CD4-positive, alpha-beta T cell treated with Interleukin-2 at 100 ng/mL for 4 hours (primary cell): ENCODE results near the gene GNAO1.

Source experiments
- DNase-seq: peaks from one replicate; pipeline ENCODE4 v3.0.0-alpha.2; 2020; ENCODE audit warnings: low spot score

The GNAO1 gene

DNA sequence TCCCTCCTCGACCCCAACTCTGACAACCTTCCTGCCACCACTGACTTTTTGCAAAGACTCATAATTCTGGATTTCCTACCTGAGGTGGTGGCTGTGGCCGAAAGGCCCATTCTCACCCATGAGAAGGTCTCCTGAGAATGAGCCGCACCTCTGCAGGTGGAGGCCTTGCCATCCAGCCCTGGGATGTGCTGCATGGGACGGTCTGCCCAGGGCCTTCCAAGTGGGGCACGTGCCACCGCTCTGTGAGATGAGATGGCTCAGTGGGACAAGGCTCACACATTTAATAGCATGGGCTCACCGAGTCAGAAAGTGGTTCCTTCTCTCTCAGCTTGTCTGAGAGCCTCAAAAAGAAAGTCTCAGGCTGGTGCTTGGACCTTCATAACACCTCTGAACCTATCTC, 121.3 kb downstream of the GNAO1 start:
- no peak for DNase-seq

DNA sequence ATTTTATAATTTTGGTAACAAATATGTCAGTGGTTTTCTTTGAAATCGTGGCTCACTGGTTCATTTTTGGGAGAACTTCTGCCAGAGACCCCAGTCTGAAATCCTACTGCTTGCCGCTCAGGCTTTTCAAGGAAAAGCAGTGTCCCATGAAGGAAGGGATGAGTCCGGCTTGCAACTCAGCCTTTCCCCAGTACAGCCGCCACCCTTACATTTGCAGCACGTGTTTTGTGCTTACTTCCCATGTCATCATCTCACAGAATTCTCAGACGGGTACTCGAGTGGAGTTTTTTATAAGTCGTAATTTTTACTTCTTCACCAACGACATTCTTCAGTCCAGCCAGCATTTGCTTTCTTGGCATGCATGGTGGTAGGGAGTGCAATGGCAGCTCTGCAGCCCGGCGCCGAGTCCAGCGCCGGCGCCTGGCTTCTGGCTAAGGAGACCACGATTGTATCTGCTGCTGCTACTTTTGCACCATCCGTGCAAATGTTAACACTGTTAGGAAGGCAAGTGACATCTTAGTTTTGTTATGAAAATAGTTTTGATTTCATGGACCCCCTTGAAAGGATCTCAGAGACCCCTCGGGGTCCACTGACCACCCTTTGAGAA, 123.1 kb downstream of the GNAO1 start:
- DNase-seq, result no peak

DNA sequence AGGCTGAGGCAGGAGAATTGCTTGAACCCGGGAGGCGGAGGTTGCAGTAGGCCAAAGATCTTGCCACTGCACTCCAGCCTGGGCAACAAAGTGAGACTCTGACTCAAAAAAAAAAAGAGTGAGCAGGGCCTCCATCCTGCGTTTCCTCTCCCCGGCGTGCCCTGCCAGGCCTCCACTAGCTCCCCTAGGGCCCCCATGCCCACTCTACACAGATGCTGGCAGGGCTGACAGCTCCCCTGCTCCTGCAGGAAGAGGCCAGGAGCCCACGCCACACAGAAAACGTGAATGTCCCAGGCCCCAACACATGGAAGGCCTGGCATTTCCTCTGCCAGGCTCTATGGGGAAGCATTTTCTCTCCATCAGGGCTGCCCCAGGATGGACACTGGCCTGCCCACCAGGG, 124.7 kb downstream of the GNAO1 start:
- DNase-seq, result no peak

DNA sequence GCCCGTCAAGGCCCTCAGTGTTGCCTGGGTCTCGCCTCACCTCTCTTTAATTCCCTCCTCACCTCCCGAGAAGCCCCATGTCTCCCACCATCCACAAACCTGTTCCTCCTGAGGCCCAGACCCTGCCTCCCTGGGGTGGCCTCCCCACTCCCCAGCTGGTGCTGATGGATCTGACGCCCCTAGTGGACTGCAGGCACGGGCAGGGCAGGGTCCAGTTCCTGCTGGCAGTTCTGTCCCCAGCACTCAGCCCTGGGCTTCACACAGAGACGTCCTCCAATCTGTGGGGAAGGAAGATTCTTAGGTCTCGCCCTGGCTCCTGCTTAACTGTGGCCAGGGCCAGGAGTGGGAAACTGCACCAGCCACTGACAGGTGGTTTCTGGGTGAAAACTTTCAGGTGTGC, 125.3 kb downstream of the GNAO1 start:
- no peak for DNase-seq

DNA sequence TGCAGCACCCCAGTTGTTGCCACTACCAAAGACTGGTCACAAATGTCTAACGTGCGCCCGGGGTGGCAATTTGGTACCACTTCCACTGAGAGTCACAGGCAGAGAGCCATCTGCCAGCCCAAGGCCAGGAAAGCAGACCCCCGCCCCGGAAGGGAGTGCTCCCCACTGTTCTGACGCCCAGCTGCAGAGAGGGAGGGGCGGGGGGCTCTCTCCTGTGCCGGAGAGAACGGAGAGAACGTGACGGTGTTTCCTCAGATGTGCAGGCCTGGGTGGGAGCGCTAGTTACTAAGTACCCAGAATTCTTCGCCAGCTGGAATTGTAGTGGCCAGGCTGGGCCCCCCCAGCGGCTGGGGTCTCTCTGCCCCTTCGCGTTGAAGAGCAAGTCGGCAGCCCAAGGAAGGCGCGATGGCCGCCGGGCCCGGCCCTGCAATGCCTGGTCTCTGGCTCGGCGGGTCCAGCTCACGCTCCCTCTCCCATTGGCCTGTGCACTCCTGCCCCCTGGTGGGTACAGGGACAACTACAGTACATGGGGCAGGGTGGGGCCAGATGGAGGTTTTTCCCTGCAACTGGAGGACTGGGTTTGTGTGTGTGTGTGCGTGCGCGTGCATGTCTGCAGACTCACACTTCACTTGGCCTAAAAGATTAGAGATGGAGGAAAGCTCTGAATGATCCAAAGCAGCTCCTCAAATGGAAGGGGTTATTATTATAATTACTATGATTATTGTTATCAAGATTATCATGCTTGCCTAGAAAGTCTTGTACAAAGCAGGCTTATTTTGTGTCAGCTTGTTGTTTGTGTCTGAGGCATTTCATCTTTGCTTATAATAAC, 126.9 kb downstream of the GNAO1 start:
- peak; percentile 81 for DNase-seq

DNA sequence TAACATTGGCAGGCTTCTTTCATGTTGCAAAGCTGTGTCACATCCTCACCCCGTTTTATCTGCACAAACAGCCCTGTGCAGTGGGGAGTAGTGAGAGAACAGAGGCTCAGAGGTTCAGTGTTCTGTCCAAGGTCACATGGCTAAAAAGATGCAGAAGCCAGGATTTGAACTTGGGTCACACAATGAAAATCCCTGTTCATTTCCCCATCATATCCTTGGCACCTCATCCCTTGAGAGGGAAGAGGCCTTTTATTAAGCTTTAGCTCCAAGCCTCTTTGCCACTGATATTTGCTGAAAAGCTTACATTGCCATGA, 127.5 kb downstream of the GNAO1 start:
- no peak for DNase-seq

DNA sequence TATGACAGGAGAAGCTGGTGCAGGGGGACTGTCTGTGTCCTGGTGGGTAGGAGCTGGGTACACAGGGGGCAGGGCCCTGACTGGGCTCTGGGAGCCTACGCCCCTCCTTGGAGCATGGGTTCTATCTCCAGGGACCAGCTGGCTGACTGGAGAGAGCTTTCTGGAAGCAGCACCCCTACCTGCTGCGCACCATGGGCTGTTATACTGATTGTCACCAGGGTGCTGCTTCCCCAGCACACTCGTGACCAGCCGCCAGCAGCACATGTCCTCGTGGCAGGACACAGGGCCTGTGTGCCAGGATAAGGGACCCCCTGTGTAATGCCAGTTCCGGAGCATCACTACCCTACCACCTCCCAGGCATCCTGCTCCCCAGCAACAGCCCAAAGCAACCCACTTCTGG, 128.1 kb downstream of the GNAO1 start:
- DNase-seq, result no peak

DNA sequence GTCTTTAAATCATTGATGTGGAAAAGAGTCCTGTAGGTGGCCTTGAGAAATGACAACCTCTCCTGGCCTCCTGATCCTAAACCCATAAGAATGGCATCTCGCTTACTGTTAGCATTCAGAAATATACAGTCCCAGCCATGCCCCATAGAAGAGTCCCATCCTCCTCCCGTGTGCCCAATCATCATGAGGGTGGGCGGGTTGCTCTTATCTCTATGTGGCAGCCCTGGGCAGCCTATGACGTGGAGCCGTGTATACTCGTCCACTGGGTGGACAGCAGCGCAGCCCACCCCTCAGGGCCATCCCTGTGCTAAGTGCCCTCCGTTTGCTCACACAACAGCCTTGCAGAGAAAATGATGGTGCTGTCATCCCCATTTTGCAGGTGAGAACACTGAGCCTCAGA, 128.8 kb downstream of the GNAO1 start:
- no peak for DNase-seq

DNA sequence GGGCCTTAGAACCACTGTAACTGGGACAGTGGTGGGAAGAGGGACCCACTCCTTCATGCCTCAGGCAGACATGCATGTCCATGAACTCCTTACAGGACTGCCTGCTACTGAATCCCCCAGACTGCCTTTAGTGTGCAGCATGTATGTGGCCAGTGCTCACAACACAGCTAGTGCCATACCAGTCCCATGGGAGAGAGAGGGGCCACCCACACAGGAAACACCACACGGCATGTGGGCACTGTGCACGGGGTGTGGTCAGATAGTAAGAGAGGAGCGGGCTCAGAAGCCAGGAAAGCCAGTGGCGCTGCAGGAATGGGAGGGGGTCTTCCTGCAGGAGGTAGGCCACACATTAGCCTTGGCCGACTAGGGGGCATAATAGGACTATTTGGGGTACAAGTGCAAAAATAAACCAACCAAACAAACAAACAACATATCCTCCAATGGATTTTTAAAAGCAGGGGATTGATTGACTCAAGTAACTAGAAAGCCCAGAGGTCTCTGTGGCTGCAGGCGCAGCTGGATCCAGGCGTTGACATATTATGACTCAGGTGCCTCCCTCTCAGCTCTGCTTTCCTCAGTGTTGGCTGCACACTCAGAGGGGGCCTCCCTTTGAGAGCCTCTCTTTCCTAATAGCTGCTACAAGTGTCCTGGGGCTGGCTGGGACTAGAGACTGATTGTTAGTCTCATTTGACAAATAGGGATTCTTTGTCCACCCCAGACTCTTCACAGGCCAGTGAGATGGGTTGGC, 129.7 kb downstream of the GNAO1 start:
- DNase-seq, result no peak

DNA sequence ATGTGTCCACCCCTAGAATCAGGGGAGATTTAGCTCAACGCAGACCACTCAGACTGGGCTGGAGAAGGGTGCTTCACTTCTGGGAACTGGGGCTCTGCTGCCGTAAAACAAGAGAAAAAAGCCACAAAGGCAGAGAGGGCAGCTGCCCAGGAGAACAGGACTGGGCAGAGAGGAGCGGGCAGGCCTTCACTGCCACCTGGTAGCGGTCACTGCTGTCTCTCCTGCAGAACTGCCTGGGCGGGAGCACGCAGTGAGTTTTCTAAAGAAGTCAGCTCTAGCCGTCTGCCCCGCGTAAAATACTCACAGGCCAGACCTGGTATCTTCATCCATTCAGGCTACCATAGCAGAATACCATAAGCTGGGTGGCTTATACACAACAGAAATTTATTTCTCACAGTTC, 130.3 kb downstream of the GNAO1 start:
- DNase-seq, result no peak

DNA sequence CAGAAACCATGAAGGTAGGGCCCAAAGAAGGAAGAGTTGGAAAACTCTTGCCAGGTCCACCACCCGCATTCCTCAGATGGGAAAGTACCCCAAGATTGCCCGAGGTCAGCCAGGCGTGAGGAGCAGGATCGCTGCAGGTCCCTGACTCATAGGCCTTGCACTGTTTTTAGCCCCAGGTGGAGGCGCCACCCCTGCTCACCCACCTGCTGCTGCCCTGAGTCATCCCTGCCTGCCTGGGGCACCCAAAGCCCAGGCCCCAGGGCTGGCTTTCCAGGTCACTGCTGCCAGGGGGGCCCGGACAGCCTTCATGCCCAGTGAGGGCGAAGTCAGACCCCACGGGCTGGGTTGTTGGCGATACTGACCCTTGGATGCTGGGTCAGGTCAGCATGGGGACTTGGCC, 133.1 kb downstream of the GNAO1 start:
- DNase-seq, result no peak

DNA sequence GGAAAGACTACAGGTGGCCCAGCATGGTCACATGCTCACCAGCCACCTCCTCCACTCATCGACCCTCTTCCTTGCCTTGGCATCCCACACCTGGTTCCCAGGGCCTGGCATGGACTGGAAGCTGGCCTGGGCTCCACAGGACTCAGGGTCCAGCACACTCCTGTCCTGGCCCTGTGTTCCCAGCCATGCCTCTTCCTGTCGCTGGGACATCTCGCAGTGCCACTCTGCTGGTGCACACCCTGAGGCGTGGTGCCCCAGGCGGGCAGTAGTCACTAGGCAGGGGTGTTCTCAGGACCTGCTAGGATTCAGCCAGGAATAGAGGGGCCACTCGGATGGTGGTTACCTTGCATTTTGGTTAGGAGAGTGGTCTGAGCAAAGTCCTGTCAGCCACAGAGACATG, 134.7 kb downstream of the GNAO1 start:
- no peak for DNase-seq

DNA sequence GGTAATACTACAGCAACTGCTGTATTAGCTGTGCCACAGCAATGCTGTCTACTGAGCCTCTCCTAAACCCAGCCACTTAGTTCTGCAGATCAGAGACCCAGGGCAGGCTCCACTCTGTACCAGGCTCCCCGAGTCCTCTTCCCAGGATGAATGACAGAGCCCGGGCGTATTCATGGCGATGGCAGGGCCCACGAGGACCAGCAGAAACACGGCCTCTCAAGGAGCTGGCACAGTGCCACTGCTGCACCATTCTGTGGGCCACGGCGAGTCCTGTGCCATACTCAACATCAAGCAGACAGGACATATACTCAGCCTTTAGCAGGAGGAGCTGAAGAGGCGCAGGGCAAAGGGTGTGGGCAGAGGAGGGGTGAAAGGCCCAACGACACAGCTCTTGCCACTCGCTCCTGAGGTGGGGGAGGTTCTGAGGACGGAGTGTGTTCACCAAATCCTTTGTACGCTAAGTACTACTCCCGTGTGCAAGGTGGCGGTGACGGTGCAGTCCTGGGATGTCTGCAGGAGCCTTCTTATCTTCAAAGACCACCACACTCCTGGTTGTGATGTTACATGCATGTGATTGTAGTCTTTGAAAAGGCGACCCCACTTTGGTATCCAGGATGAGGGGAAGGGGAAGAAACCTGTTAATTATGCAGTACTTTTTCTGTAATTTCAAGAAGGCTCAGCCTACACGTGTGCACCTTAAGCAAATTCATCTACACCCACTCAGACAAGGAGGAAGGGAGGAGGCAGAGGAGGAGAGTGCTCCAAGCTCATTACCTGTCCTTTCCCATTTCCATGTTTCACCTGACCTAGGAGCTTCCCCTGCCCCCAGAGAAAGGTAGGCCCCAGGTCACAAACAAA, 136.0 kb downstream of the GNAO1 start:
- no peak for DNase-seq

DNA sequence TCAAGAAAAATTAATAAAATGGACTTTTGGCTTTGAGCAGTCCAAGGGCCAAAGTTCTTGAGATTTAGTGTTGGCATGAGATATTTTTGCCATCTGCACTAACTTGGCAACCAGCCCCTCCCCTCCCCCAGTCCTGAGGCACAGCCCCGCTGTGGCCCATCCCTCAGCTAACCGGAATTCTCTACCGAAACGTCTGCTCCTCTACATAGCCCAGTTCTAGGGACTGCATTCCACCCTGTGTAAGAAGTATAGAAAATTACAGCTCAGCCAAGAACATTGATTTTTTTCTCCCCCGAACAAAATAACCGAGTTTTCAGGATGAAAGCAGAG, 136.6 kb downstream of the GNAO1 start:
- DNase-seq, result no peak

DNA sequence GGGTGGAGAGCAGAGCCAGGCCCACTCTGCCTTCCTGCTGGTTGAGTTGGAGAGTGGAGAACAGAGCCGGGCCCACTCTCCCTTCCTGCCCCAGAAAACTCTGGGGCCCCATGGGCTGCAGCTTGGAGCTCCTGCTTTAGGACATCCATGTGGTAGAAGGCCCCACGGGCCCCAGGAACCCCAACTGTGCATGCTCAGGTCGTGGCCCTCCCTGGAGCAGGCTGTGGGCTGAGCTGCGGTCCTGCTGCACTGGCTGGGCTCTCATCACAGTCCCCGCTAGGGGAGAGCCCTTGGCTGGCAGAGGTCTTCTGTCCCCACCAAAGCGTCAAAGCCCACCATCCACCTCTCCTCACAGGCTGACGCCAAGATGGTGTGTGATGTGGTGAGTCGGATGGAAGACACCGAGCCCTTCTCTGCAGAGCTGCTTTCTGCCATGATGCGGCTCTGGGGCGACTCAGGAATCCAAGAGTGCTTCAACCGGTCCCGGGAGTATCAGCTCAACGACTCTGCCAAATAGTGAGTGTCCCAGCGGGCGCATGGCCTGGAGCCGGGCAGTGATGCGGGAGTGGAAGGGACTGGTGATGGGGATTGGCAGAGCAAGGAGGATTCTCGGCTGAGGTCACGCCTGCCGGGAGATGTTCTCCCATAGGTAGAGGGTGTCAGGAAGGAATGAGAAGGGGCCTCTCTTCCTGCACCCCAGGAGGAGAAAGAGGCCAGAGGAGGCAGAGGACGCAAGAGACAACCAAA, 137.2 kb downstream of the GNAO1 start:
- no peak for DNase-seq

DNA sequence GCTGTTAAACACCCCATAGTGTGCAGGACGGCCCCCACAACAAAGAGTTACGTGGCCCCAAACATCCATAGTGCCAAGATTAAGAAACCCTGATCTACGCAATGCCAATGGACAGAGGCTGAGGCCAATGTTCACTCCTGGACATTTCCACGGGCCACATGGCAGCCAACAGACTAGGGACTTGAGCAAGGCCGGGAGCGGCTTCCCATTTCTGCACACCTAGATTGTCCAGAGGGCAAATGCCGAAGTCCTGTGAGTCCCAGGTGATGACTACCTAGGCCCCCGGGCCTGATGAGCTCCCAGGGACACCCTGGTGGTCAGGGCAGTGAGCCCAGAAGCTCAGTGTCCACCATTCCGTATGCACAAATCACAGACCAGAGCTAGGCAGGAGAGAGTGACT, 138.6 kb downstream of the GNAO1 start:
- DNase-seq, result no peak

DNA sequence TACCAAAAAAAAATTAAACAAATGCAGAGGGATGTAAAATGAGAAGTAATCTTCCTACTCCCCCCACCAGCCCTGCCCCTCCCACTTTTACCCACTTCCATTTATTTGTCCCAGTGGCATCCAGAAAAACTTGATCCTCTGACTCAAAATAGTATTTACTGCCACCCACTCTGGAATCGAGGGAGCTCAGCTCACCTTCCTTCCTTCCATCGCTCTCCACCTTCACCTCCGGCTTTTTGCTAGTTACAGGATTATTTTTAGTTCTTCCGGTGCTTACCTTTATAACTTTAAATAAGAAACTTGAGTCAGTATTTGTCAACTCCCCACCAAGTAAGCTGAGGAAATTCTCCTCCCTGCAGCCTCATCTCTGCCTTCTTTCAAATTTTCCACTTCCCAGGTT, 139.2 kb downstream of the GNAO1 start:
- no peak for DNase-seq

DNA sequence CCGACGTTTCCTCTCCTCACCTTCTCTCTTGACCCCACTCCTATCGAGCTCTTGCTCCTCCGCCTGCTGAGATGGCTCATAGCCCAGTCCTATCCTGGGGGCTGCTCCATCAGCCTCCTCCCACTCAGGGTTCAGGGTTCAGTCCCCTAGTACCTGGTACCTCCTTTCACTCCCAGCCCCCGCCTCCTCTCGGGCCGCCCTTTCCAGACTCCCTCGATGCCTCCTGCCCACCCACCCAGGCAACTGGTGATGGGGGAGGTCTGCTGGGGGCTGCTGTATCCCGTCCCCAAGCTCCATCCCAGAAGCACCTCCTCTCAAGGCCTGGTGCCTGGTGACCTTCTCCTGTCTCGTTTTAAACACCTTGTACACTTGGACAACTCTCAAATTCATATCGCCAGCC, 140.1 kb downstream of the GNAO1 start:
- no peak for DNase-seq

DNA sequence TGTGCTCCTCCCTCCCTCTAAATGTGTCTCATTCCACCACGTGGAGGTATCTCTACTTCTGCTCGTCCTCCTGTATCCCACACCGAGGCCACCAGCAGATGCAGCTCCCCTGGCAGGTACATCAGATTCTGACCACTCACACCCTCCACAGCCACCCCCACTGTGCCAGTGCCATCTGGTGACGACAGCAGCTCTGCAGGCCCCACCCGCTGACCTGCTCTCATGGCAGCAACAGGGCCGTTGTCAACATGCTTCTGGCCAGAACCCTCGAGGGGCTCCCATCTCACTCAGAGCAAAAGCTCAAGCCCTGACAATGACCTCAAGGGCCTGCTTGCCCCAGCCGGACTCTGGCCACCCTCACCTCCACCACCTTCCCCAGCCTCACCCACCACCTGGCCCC, 140.6 kb downstream of the GNAO1 start:
- DNase-seq, result no peak

DNA sequence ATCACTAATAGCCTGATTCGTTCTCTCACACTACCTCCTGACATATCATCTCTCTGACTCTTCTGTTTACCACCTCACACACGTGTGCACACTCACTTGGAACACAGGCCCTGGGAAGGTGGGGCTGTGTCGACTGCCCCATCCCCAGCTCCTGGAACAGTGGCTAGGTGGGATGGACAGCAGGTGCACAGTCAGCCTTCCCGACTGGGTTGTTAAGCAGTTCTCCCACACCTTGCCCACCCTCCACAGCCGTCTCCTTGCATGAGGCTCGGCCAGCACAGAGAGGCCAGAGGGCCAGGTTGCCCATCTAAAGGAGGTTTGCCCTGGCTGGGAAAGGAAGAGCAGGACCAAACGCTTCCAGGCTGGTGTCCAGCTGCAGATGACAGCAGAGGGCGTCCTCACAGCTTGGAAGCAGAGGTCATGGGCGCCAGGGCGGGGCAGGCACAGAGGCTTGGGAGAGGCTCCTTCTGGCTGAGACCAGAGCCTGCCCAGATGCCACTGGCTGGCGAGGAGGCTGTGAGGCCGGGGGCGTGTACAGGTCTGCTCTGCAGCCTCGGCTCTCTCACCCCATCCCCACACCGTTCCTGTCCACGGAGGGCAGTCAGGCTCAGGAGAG, 141.3 kb downstream of the GNAO1 start:
- DNase-seq, result no peak

DNA sequence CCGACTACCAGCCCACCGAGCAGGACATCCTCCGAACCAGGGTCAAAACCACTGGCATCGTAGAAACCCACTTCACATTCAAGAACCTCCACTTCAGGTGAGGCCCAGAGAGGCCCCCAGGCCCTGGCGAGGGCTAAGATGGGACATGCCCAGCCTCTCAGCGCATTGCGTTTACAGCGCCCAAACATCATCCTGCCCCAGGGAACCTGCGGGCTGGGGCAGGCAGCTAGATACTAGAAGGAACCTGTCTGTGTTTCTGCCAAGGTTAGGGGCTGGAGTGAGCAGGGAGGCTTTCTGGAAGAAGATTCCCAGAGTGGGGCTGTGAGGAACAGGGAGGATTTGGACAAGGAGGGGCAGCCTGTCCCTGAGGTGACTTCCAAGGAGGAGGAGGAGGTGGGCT, 143.5 kb downstream of the GNAO1 start:
- DNase-seq, result no peak
